ENCODE measurements around the gene KLK15. TPM values are rescaled to one million over a fixed set of nuclear protein-coding genes. Genes with fewer than 3 reads are reported as not detected.

Gene KLK15
- total RNA-seq, 1 donor from 2014 or later = not detected

DNA sequence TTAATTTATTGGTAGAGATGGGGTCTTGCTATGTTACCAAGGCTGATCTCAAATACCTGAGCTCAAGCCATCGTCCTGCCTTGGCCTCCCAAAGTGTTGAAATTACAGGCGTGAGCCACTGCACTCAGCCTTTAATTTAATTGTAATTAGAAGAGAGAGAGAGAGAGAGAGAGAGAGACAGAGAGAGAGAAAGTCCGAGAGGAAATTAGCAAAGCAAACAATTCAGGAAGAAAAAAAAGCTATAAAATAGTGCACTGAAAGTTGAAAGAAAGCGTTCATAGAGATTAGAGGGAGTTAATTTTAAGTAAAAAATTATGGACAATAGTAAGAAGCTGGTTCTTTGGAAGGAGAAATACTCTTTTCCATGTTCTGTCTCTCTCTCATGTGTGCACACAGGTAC is 56.1 kb downstream of the KLK15 start:
- no peak overlapping the region for H3K4me3 ChIP-seq
- H3K27ac ChIP-seq = no peak overlapping the region
- no peak for DNase-seq (ENCODE audit: extremely low spot score in 2 of 2)
- H3K9me3 ChIP-seq = no peaks in the 10 kb centered on the region
- H3K36me3 ChIP-seq = no peaks in the 10 kb centered on the region
- intact Hi-C loops (cut with DNase I) = no loop called here
- H3K4me1 ChIP-seq = no peaks in the 10 kb centered on the region
- H3K27me3 ChIP-seq = no peaks in the 10 kb centered on the region
- TF ChIP-seq, protein P1, sequence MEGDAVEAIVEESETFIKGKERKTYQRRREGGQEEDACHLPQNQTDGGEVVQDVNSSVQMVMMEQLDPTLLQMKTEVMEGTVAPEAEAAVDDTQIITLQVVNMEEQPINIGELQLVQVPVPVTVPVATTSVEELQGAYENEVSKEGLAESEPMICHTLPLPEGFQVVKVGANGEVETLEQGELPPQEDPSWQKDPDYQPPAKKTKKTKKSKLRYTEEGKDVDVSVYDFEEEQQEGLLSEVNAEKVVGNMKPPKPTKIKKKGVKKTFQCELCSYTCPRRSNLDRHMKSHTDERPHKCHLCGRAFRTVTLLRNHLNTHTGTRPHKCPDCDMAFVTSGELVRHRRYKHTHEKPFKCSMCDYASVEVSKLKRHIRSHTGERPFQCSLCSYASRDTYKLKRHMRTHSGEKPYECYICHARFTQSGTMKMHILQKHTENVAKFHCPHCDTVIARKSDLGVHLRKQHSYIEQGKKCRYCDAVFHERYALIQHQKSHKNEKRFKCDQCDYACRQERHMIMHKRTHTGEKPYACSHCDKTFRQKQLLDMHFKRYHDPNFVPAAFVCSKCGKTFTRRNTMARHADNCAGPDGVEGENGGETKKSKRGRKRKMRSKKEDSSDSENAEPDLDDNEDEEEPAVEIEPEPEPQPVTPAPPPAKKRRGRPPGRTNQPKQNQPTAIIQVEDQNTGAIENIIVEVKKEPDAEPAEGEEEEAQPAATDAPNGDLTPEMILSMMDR (IDR thresholded peaks at IDR 0.05) = no peak
- TF ChIP-seq POLR2AphosphoS5 (IDR thresholded peaks at IDR 0.05; ENCODE audit: insufficient read depth in 1 of 2, low read depth in 1 of 2) = no peak
- TF ChIP-seq POLR2A (IDR thresholded peaks at IDR 0.05) = no peak

DNA sequence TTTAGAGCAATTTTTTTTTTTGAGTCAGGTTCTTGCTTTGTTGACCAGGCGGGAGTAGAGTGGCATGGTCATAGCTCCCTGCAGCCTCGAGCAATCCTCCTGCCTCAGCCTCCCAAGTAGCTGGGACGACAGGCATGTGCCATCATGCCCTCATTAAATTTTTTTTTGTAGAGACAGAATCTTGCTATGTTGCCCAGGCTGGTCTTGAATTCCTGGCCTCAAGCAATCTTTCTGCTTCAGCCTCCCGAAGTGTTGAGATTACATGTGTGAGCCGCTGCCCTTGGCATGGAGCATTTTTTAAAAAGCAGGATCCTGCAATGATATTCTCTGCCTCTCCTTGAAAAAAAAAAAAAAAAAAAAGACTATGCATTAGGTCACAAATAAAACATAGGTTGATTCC is 57.2 kb downstream of the KLK15 start:
- DNase-seq (ENCODE audit: extremely low spot score in 2 of 2) = no peak
- Histone ChIP-seq H3K27ac (no peak overlapping the region), H3K36me3 (no peaks in the 10 kb centered on the region), H3K4me1 (no peaks in the 10 kb centered on the region), H3K4me3 (no peak overlapping the region), H3K27me3 (no peaks in the 10 kb centered on the region), H3K9me3 (no peaks in the 10 kb centered on the region)
- TF ChIP-seq, protein P1 (IDR thresholded peaks at IDR 0.05) = no peak
- TF ChIP-seq POLR2A (IDR thresholded peaks at IDR 0.05) = no peak
- no peak for TF ChIP-seq POLR2AphosphoS5 (IDR thresholded peaks at IDR 0.05; ENCODE audit: insufficient read depth in 1 of 2, low read depth in 1 of 2)
- intact Hi-C loops (cut with DNase I) = no loop called here

Small RNAs within 50 kb of the gene (small RNA-seq; reads per million reads assigned to genes)
- gene SNORD88A (174 reads per million, percentile 97 among the genes with 10 or more reads in this experiment), gene SNORD88B (not detected), gene SNORD88C (not detected)

Other genes with a start within 250 kb of the KLK15 start
- gene SYT3, start 193.7 kb downstream of the KLK15 start, total RNA-seq = 2.5 TPM
- not detected for gene C19orf81, start 184.1 kb downstream of the KLK15 start, total RNA-seq
- gene SHANK1, start 113.8 kb downstream of the KLK15 start, total RNA-seq = 0.98 TPM
- gene CLEC11A, start 110.2 kb downstream of the KLK15 start, total RNA-seq = 25.0 TPM
- not detected for gene GPR32, start 63.1 kb downstream of the KLK15 start, total RNA-seq
- not detected for gene ACP4, start 43.2 kb downstream of the KLK15 start, total RNA-seq
- gene KLK1, start 9.8 kb downstream of the KLK15 start, total RNA-seq = not detected
- gene KLK3, start 21.3 kb upstream of the KLK15 start, total RNA-seq = not detected
- not detected for gene KLK2, start 39.9 kb upstream of the KLK15 start, total RNA-seq
- gene KLK4, start 77.8 kb upstream of the KLK15 start, total RNA-seq = not detected
- 5.9 TPM for gene KLK5, start 119.5 kb upstream of the KLK15 start, total RNA-seq
- 10.3 TPM for gene KLK6, start 136.0 kb upstream of the KLK15 start, total RNA-seq
- 14.2 TPM for gene KLK7, start 150.3 kb upstream of the KLK15 start, total RNA-seq
- 16.2 TPM for gene KLK8, start 168.0 kb upstream of the KLK15 start, total RNA-seq
- 54.5 TPM for gene KLK10, start 186.1 kb upstream of the KLK15 start, total RNA-seq
- gene KLK11, start 193.0 kb upstream of the KLK15 start, total RNA-seq = 103 TPM
- gene KLK12, start 201.4 kb upstream of the KLK15 start, total RNA-seq = 4.2 TPM
- gene KLK13, start 231.5 kb upstream of the KLK15 start, total RNA-seq = 31.2 TPM
- gene KLK14, start 249.3 kb upstream of the KLK15 start, total RNA-seq = not detected